Measurements from ENCODE around the gene TM9SF1. TPM values are rescaled to one million over a fixed set of nuclear protein-coding genes. Genes with fewer than 3 reads are reported as not detected.
A peak's percentile ranks its signal among the peaks of the same experiment; 100 is the strongest.

TM9SF1 gene
- total RNA-seq, 4 donors from 2014 or later: 38.1 to 58.3 (median 53.4) TPM

GRCh38 chr14:24198814-24199524 is 3.7 kb upstream of the TM9SF1 start:
- Histone ChIP-seq H3K4me1 (peaks cover 37% of the 10 kb centered on the region), H3K27ac (no peak overlapping the region), H3K4me3 (no peak overlapping the region), H3K9me3 (no peaks in the 10 kb centered on the region), H3K36me3 (peaks cover 26% of the 10 kb centered on the region), H3K27me3 (no peaks in the 10 kb centered on the region)
- no peak for DNase-seq (ENCODE audit: low spot score in 2 of 2)
- TF ChIP-seq POLR2A (IDR thresholded peaks at IDR 0.05) (no peak), EP300 (IDR thresholded peaks at IDR 0.05) (no peak), POLR2AphosphoS5 (IDR thresholded peaks at IDR 0.05) (no peak)
- TF ChIP-seq, protein P1, sequence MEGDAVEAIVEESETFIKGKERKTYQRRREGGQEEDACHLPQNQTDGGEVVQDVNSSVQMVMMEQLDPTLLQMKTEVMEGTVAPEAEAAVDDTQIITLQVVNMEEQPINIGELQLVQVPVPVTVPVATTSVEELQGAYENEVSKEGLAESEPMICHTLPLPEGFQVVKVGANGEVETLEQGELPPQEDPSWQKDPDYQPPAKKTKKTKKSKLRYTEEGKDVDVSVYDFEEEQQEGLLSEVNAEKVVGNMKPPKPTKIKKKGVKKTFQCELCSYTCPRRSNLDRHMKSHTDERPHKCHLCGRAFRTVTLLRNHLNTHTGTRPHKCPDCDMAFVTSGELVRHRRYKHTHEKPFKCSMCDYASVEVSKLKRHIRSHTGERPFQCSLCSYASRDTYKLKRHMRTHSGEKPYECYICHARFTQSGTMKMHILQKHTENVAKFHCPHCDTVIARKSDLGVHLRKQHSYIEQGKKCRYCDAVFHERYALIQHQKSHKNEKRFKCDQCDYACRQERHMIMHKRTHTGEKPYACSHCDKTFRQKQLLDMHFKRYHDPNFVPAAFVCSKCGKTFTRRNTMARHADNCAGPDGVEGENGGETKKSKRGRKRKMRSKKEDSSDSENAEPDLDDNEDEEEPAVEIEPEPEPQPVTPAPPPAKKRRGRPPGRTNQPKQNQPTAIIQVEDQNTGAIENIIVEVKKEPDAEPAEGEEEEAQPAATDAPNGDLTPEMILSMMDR (IDR thresholded peaks at IDR 0.05): no peak
- WGBS: 80% methylated on average over 7 of the region's 7 CpGs

GRCh38 chr14:24197056-24197450 is 1.8 kb upstream of the TM9SF1 start:
- Histone ChIP-seq H3K27me3 (no peaks in the 10 kb centered on the region), H3K36me3 (peaks cover 20% of the 10 kb centered on the region), H3K4me1 (peaks cover 47% of the 10 kb centered on the region), H3K9me3 (no peaks in the 10 kb centered on the region), H3K4me3 (peak overlapping the region; percentile 99), H3K27ac (no peak overlapping the region)
- 90% methylated on average over 2 of the region's 2 CpGs for WGBS
- TF ChIP-seq, protein P1 (IDR thresholded peaks at IDR 0.05): no peak
- TF ChIP-seq EP300 (IDR thresholded peaks at IDR 0.05) (no peak), POLR2AphosphoS5 (IDR thresholded peaks at IDR 0.05) (no peak), POLR2A (IDR thresholded peaks at IDR 0.05) (no peak)
- DNase-seq (ENCODE audit: low spot score in 2 of 2): no peak

- 40% methylated on average over 28 of the region's 33 CpGs for WGBS
Observed at GRCh38 chr14:24196071-24197055, 1.1 kb upstream of the TM9SF1 start.

DNA sequence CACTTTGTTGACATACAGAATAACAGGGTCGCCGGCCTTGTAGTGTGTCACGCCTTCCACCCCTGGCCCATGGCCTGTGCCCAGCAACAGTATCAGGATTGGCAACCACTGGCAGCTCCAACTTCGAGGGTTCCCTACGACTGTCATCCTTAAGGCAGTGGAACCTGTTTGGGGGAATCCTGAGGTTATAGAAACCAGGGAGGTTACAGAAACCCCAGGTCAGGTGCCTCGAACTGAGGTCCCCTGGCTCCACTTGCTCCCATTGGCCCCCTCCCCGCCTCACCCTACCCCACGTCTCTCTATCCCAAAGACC is 412 bp downstream of the TM9SF1 start:
- peak overlapping the region; percentile 97 for H3K27ac ChIP-seq
- TF ChIP-seq POLR2A (IDR thresholded peaks at IDR 0.05) (no peak), POLR2AphosphoS5 (IDR thresholded peaks at IDR 0.05) (no peak), EP300 (IDR thresholded peaks at IDR 0.05) (no peak)
- TF ChIP-seq, protein P1 (IDR thresholded peaks at IDR 0.05): no peak
- H3K36me3 ChIP-seq: peaks cover 25% of the 10 kb centered on the region
- peaks cover 47% of the 10 kb centered on the region for H3K4me1 ChIP-seq
- no peaks in the 10 kb centered on the region for H3K9me3 ChIP-seq
- peak overlapping the region; percentile 99 for H3K4me3 ChIP-seq
- WGBS: 26% methylated on average over 7 of the region's 8 CpGs
- DNase-seq (ENCODE audit: low spot score in 2 of 2): no peak
- no peaks in the 10 kb centered on the region for H3K27me3 ChIP-seq

More at GRCh38 chr14:24196071-24197055, 1.1 kb upstream of the TM9SF1 start:
- TF ChIP-seq, protein P1 (IDR thresholded peaks at IDR 0.05): no peak
- Histone ChIP-seq H3K4me3 (peak overlapping the region; percentile 99), H3K9me3 (no peaks in the 10 kb centered on the region), H3K4me1 (peaks cover 47% of the 10 kb centered on the region), H3K27ac (peak overlapping the region; percentile 97), H3K36me3 (peaks cover 21% of the 10 kb centered on the region), H3K27me3 (no peaks in the 10 kb centered on the region)
- no peak for DNase-seq (ENCODE audit: low spot score in 2 of 2)

All from suprapubic skin (tissue), 4 donors.